ENCODE results near the gene ARID1B.

DNA sequence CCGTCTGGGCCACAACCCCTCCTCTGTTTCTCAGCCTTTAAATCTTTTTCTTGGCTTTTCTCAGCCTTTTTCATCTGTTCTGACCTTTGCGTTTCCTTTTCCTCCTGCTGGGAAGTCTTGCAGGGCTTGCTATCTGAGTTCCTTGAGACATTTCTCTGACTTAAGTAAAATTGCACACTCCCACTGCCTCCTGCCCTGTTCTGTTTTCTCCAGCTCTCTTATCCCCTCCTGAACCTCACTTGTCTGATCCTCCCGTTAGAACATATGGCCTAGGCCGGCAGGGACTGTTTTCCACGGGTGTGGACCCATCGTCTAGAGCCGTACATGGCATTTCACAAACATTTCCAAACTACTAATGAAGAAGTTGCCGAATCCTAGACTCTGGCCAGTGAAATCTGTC is 63.0 kb downstream of the ARID1B start:
- no peak for TF ChIP-seq GATA2 (IDR thresholded peaks at IDR 0.05; ENCODE audit: low read depth, low read length)
- TF ChIP-seq GATA3 (IDR thresholded peaks at IDR 0.05; ENCODE audit: low read depth, low read length) = no peak
